K562 (cell line): ENCODE results near the gene ZNF433. TPM values are rescaled to one million over a fixed set of nuclear protein-coding genes. Genes with fewer than 3 reads are reported as not detected.
"Not testable (repeated sequence)": the region's sequence is repeated elsewhere in the genome, so short reads cannot be mapped to it uniquely, and the experiment has no call there.

Experiments
- ATAC-seq: fragments of 200-7000 bp; cut with Tn5 transposase; 3 replicates; pipeline ENCODE4 v1.9.1; 2020; ENCODE audit warnings: moderate library complexity
- BruUV-seq: library from RNA; stranded (reverse); fragments of 400-500 nt; replicated peaks from 2 replicates; lab custom pipeline; 2021; lab: Mats Ljungman, UMichigan
- CTCF ChIA-PET: fragments of 300-600 bp; formaldehyde crosslinking; extraction: SDS; loops from one replicate; lab custom pipeline; 2021; ENCODE audit warnings: low intra/inter-chr PET ratio; lab: Yijun Ruan, JAX
- POLR2A ChIA-PET: fragments of 300-600, 350-650 bp; sonication (Branson Sonifier 250); formaldehyde crosslinking; extraction: SDS; loops from one replicate; lab custom pipeline; 2021; ENCODE audit warnings: antibody characterized with exemption, inconsistent platforms; lab: Yijun Ruan, JAX
- DNase-seq, 4 experiments: peaks; one replicate each; pipeline versions ENCODE4 v3.0.0 to v3.0.0-alpha.2; 2011 to 2018; ENCODE audit warnings: low spot score in 3 of 4, mixed read lengths in 3 of 4; ENCODE audit errors: extremely low read depth in 1 of 4
- FAIRE-seq: peaks from 2 replicates; lab custom pipeline; 2011; peaks lifted over from hg19 to GRCh38; lab: Jason Lieb, UNC
- H2AFZ ChIP-seq: 2 replicates; pipeline ENCODE4 v1.6.0; 2011; ENCODE audit warnings: low read depth, low read length, control low read depth, inconsistent platforms
- H3K27ac ChIP-seq: fragments of 200-600 bp; 3 replicates; pipeline ENCODE4 v1.8.0; 2011; ENCODE audit warnings: low read depth, mild to moderate bottlenecking, control low read depth, inconsistent platforms, low read length, moderate library complexity, mixed read lengths; ENCODE audit errors: extremely low read depth
- H3K27me3 ChIP-seq, 2 experiments: fragments of 300-600 bp in 1 of 2; 2 replicates in 1 of 2; 3 replicates in 1 of 2; pipeline versions ENCODE4 v1.6.0 to v1.8.0; 2011; ENCODE audit warnings: inconsistent platforms in 2 of 2, low read length in 2 of 2, mild to moderate bottlenecking in 1 of 2, mixed read lengths in 1 of 2, moderate library complexity in 1 of 2; ENCODE audit not compliant: control insufficient read depth in 2 of 2, insufficient read depth in 2 of 2
- H3K36me3 ChIP-seq: fragments of 300-600 bp; 3 replicates; pipeline ENCODE4 v1.8.0; 2011; ENCODE audit warnings: mild to moderate bottlenecking, low read length, inconsistent platforms; ENCODE audit not compliant: control insufficient read depth, insufficient read depth
- H3K4me1 ChIP-seq, 2 experiments: fragments of 200-600 bp in 1 of 2; replicated peaks in 1 of 2; 2 replicates in 1 of 2; 3 replicates in 1 of 2; pipeline versions ENCODE4 v1.5.1 to v1.8.0; 2011; ENCODE audit warnings: inconsistent platforms in 2 of 2, low read length in 2 of 2, mild to moderate bottlenecking in 1 of 2, mixed read lengths in 1 of 2, moderate library complexity in 1 of 2; ENCODE audit not compliant: control insufficient read depth in 2 of 2, insufficient read depth in 2 of 2
- H3K4me2 ChIP-seq: 2 replicates; pipeline ENCODE4 v1.6.1; 2011; ENCODE audit warnings: low read length, control low read depth, inconsistent platforms, mixed read lengths; ENCODE audit not compliant: insufficient read depth
- H3K4me3 ChIP-seq: fragments of 200-600 bp; sonication (generic), shearing (Covaris generic); 2 replicates; pipeline ENCODE4 v1.5.1; 2016; ENCODE audit warnings: control low read depth, inconsistent platforms
- H3K79me2 ChIP-seq: fragments of 200-600 bp; 3 replicates; pipeline ENCODE4 v1.8.0; 2011; ENCODE audit warnings: low read length, inconsistent platforms; ENCODE audit not compliant: control insufficient read depth, insufficient read depth
- H3K9ac ChIP-seq, 2 experiments: 2 replicates each; pipeline versions ENCODE4 v1.6.0 to v1.6.1; 2011; ENCODE audit warnings: low read depth in 2 of 2, low read length in 2 of 2, control low read depth in 1 of 2, inconsistent platforms in 1 of 2, mild to moderate bottlenecking in 1 of 2, mixed read lengths in 1 of 2; ENCODE audit not compliant: insufficient read depth in 1 of 2
- H3K9me1 ChIP-seq: one replicate; pipeline ENCODE4 v1.6.0; 2011; ENCODE audit warnings: inconsistent platforms, mild to moderate bottlenecking, low read length, moderate library complexity; ENCODE audit not compliant: control insufficient read depth, insufficient read depth
- H3K9me3 ChIP-seq: replicated peaks from 2 replicates; pipeline ENCODE4 v1.5.1; 2011; ENCODE audit warnings: low read depth, low read length, inconsistent platforms; ENCODE audit not compliant: control insufficient read depth, insufficient read depth
- H4K20me1 ChIP-seq: replicated peaks from 2 replicates; pipeline ENCODE4 v1.6.1; 2011; ENCODE audit warnings: low read length, inconsistent platforms, mixed read lengths; ENCODE audit not compliant: control insufficient read depth, insufficient read depth
- ATF3 ChIP-seq, 2 experiments: fragments of 450-650 bp in 1 of 2; sonication (generic) in 1 of 2; formaldehyde crosslinking in 1 of 2; IDR thresholded peaks in 1 of 2; conservative IDR thresholded peaks in 1 of 2; 2 replicates each; pipeline versions ENCODE4 v1.6.1 to v1.8.1; 2016 to 2023; ENCODE audit warnings: mild to moderate bottlenecking in 2 of 2, moderate library complexity in 2 of 2, inconsistent platforms in 1 of 2, missing genetic modification reagents in 1 of 2
- CEBPG ChIP-seq, 3 experiments: fragments of 200-800 bp in 1 of 3; sonication (Bioruptor generic) in 1 of 3; sonication (generic) in 1 of 3; formaldehyde crosslinking in 1 of 3; IDR thresholded peaks in 2 of 3; conservative IDR thresholded peaks in 1 of 3; 2 replicates each; pipeline versions ENCODE4 v1.6.1 to v1.8.0; 2016 to 2022; ENCODE audit warnings: missing compliant biosample characterization in 2 of 3, missing genetic modification characterization in 2 of 3, mild to moderate bottlenecking in 1 of 3, missing genetic modification reagents in 1 of 3
- TRIM24 ChIP-seq, 2 experiments: fragments of 450-650 bp; IDR thresholded peaks; 2 replicates each; pipeline ENCODE4 v1.6.1; 2016
- WGBS: fragments of 100-300 bp; shearing (Covaris generic); methylation state at CpG from one replicate; pipeline ENCODE4 v1.1.6; 2016; ENCODE audit warnings: low coverage, mixed read lengths; ENCODE audit not compliant: insufficient coverage; ENCODE audit errors: missing lambda C conversion rate; 5-methylcytosine and 5-hydroxymethylcytosine counted together
- in situ Hi-C: fragments of 300-500 bp; cut with MboI; formaldehyde crosslinking; loops from 4 replicates; pipeline ENCODE4 v1.15.0; 2018; ENCODE audit warnings: inconsistent platforms, mixed read lengths
- intact Hi-C: fragments of 100-400 bp; cut with micrococcal nuclease; formaldehyde crosslinking; loops from 2 replicates; pipeline ENCODE4 v1.14.2; 2022
- polyA plus RNA-seq, 8 experiments: library from polyadenylated mRNA; depleted of rRNA in 4 of 8; stranded (reverse) in 5 of 8; unstranded in 3 of 8; fragments of >200 nt; fragmentation: Nextera tagmentation in 2 of 8; fragmentation: Illumina TruSeq in 1 of 8; extraction: Ambion mirVana in 2 of 8; extraction: Trizol in 1 of 8; gene quantifications; 2 replicates each; pipeline versions ENCODE4 v1.2.1 to v1.2.3, GENCODE V29; 2011 to 2014; ENCODE audit warnings: inconsistent platforms in 1 of 8, missing spikeins in 1 of 8
- total RNA-seq, 7 experiments: library from RNA; depleted of rRNA in 6 of 7; stranded (reverse); fragments of >200 nt in 6 of 7; fragmentation: Illumina TruSeq in 2 of 7; extraction: Trizol in 2 of 7; gene quantifications; 2 replicates each; pipeline versions ENCODE4 v1.2.1 to v1.2.3, GENCODE V29; 2011 to 2021; ENCODE audit warnings: low replicate concordance in 1 of 7

Gene ZNF433
- total and polyA plus RNA-seq, 9 of the 15 experiments (the other 6 are each of a cell fraction or from before 2014, with no cell fraction given), result 2.0 to 4.1 (median 2.9) TPM

DNA sequence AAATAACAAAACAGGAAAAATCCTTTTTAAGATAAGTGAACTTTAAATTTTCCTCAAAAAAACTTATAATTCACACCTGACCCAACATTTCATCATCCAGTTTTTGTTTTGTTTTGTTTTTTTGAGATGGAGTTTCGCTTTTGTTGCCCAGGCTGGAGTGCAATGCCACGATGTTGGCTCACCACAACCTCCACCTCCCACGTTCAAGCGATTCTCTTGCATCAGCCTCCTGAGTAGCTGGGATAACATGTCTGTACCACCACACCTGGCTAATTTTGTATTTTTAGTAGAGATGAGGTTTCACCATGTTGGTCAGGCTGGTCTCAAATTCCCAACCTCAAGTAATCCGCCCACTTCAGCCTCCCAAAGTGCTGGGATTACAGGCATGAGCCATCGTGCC, 47.9 kb upstream of the ZNF433 start:
- BruUV-seq; H4K20me1 ChIP-seq; H2AFZ ChIP-seq; CTCF ChIA-PET; H3K9me1 ChIP-seq; intact Hi-C loops; ATAC-seq; H3K4me3 ChIP-seq; H3K36me3 ChIP-seq; H3K4me1 ChIP-seq; H3K9ac ChIP-seq; H3K27me3 ChIP-seq; DNase-seq; H3K27ac ChIP-seq; in situ Hi-C loops; H3K79me2 ChIP-seq; H3K4me2 ChIP-seq; FAIRE-seq; H3K9me3 ChIP-seq; TF ChIP-seq CEBPG (CRISPR knock-in tag; IDR thresholded peaks at IDR 0.05); ATF3 (CRISPR knock-in tag; conservative IDR thresholded peaks at IDR 0.05): not testable (repeated sequence)
- WGBS, result 20% methylated on average over 6 of the region's 6 CpGs
- POLR2A ChIA-PET, result interaction anchor here (0.7 kb wide), 1 partner anchor 255 kb away, joined by 4 read pairs; no protein-coding TSS in a partner anchor
- TF ChIP-seq TRIM24 (IDR thresholded peaks at IDR 0.05) (0 out of 4 replicates have a peak, but pooled peaks of 1 of the 2 experiments have one; percentile 38), CEBPG (tag; conservative IDR thresholded peaks at IDR 0.05 in 1 of 2, IDR thresholded peaks at IDR 0.05 in 1 of 2) (peak in 1 of 2 experiments; percentile 45; a peak in 2 of 4 replicates), ATF3 (IDR thresholded peaks at IDR 0.05) (peak; percentile 27; the same call in 1 of the 2 replicates)
